Chondrocyte (in vitro differentiated cells): ENCODE results near the gene MRPL9. TPM values are rescaled to one million over a fixed set of nuclear protein-coding genes. Genes with fewer than 3 reads are reported as not detected.

Source experiments
- DNase-seq: peaks from one replicate; pipeline ENCODE4 v3.0.0; 2021; ENCODE audit warnings: mixed read lengths, low spot score
- H3K27ac Mint-ChIP-seq: one replicate; pipeline ENCODE4 v1.8.0; 2021; ENCODE audit warnings: mild to moderate bottlenecking, moderate library complexity, mixed read lengths; ENCODE audit not compliant: unreplicated experiment
- H3K27me3 Mint-ChIP-seq: 2 replicates; pipeline ENCODE4 v1.8.0; 2021; ENCODE audit warnings: low read depth, mixed read lengths
- H3K36me3 Mint-ChIP-seq: 2 replicates; pipeline ENCODE4 v1.8.0; 2021; ENCODE audit warnings: low read depth, mixed read lengths
- H3K4me1 Mint-ChIP-seq: 2 replicates; pipeline ENCODE4 v1.8.0; 2021; ENCODE audit warnings: low read depth, mild to moderate bottlenecking, mixed read lengths
- H3K4me3 Mint-ChIP-seq: one replicate; pipeline ENCODE4 v1.8.0; 2021; ENCODE audit warnings: mild to moderate bottlenecking, moderate library complexity, mixed read lengths; ENCODE audit not compliant: unreplicated experiment
- H3K9me3 Mint-ChIP-seq: 2 replicates; pipeline ENCODE4 v1.8.0; 2021; ENCODE audit warnings: low read depth, mixed read lengths
- total RNA-seq: library from RNA; stranded (reverse); gene quantifications from 3 replicates; pipeline ENCODE4 v1.2.1, GENCODE V29; 2021
- TF ChIP-seq, protein P1 (sequence below): fragments of 200-600 bp; sonication (generic); IDR thresholded peaks from 2 replicates; pipeline ENCODE4 v1.5.0; 2021; ENCODE audit warnings: antibody characterized with exemption, mild to moderate bottlenecking, moderate library complexity

Gene MRPL9
- total RNA-seq, 1 donor from 2014 or later: 58.2 TPM

DNA sequence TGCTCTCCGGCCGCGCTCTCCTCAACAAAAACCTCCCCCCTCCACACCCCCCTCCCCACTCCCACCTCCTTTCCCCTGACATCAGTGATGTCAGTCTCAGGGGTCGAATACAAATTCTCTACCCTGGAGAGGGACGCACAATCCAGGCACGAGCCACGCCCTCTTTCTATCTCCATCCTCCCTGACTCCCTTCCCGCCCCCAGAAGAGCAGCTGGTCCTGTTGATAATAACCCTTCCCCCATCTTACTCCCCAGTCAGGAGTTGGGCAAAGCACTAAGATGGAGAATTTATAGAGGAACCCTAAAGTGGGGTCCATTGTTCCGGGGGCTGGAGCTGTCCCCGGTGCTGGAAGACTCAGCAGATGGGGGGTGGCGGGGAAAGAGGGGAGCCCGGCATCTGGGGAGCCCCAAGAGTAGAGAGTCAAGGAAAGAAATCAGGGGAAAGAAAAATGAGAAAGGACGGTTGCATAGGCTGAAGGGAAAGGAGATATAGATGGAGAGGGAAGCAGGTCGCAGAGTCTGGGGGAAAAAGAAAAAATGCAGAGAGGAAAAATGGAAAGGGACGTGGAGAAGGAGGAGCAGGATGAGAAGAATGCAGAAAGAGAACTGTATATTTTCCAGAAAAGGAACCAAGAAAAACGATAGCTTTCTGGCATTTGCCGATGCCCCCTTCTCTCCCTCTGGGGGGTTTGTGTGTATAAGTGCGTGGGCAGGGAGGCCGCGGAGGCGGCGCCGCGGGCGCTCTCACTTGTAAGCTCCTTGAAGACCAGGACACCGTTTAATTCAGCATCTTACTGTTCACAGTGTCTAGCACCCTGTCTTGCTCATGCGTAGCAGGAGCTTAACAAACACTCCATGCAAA is 46.3 kb downstream of the MRPL9 start, which contains the start of gene CELF3:
TSS of gene CELF3 (minus strand) at position 33 of the 861 bp plus-strand sequence. CDS start 783 bp downstream, outside the sequence.
- peaks cover 30% of the 10 kb centered on the region for H3K27me3 Mint-ChIP-seq
- no peak within 1 kb of the TSS for H3K27ac Mint-ChIP-seq
- peak within 1 kb of the TSS; percentile 67 for H3K4me3 Mint-ChIP-seq
- no peak for DNase-seq
- TF ChIP-seq, protein P1, sequence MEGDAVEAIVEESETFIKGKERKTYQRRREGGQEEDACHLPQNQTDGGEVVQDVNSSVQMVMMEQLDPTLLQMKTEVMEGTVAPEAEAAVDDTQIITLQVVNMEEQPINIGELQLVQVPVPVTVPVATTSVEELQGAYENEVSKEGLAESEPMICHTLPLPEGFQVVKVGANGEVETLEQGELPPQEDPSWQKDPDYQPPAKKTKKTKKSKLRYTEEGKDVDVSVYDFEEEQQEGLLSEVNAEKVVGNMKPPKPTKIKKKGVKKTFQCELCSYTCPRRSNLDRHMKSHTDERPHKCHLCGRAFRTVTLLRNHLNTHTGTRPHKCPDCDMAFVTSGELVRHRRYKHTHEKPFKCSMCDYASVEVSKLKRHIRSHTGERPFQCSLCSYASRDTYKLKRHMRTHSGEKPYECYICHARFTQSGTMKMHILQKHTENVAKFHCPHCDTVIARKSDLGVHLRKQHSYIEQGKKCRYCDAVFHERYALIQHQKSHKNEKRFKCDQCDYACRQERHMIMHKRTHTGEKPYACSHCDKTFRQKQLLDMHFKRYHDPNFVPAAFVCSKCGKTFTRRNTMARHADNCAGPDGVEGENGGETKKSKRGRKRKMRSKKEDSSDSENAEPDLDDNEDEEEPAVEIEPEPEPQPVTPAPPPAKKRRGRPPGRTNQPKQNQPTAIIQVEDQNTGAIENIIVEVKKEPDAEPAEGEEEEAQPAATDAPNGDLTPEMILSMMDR: no peak
- H3K36me3 Mint-ChIP-seq: peaks cover 4% of the 10 kb centered on the region
- peaks cover 37% of the 10 kb centered on the region for H3K4me1 Mint-ChIP-seq
- no peaks in the 10 kb centered on the region for H3K9me3 Mint-ChIP-seq

DNA sequence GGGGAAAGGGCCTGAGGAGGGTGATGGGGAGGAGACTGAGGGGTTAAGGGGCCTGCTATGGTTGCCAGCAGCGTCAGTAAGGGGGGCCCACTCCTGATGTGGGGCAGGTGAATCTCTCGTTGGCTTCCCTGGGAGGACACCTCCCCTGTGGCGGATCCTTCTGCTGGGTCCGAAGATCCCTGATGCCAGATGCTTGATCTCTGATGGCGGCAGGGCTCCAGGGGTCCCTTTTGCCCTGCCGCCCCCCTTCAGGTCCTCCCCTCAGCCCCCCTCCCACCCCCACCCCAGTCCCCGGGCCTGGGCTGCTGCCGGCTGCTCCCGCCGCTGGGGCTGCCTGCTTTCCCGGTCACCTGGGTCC is 46.9 kb downstream of the MRPL9 start:
- Mint-ChIP-seq H3K4me3 (peak overlapping the region; percentile 67), H3K36me3 (peaks cover 4% of the 10 kb centered on the region), H3K4me1 (peaks cover 31% of the 10 kb centered on the region), H3K27ac (no peak overlapping the region), H3K27me3 (peaks cover 29% of the 10 kb centered on the region), H3K9me3 (no peaks in the 10 kb centered on the region)
- no peak for DNase-seq
- TF ChIP-seq, protein P1: no peak

DNA sequence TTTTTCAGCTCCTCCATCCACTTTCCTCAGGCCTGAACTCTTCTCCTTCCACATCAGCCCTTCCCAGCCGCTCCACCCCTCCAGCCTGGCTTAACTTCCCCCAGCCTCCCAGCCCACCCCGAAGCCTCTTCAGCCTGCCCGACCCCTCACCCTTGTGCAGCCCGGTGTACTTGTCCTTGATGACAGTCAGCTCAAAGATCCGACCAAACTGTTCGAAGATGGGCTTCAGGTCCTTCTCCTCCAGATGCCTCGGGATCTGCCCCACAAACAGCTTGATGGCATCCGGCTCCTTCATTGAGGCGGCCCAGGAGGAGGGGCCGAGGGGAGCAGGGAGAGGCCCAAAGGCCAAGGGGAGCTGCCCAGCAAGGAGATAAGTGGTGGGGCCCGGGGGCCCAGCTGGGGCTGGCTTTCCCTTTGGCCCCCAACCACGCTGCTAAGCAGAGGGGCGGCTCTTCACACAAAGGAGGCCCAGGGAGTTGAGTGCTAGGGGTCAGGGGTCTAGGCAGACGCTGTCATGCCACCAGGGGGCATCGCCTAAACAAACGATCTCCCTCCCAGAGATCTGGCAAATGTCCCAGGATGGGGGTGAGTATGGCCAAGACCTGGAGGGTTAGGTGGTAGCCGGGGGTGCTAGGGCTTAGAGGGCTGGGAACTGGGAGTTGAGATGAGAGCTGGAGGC is 47.4 kb downstream of the MRPL9 start:
- peak overlapping the region; percentile 44 for H3K4me3 Mint-ChIP-seq
- H3K4me1 Mint-ChIP-seq: peaks cover 28% of the 10 kb centered on the region
- TF ChIP-seq, protein P1: peak; percentile 10
- H3K27me3 Mint-ChIP-seq: peaks cover 29% of the 10 kb centered on the region
- DNase-seq: no peak
- no peak overlapping the region for H3K27ac Mint-ChIP-seq
- H3K36me3 Mint-ChIP-seq: peaks cover 4% of the 10 kb centered on the region
- no peaks in the 10 kb centered on the region for H3K9me3 Mint-ChIP-seq

DNA sequence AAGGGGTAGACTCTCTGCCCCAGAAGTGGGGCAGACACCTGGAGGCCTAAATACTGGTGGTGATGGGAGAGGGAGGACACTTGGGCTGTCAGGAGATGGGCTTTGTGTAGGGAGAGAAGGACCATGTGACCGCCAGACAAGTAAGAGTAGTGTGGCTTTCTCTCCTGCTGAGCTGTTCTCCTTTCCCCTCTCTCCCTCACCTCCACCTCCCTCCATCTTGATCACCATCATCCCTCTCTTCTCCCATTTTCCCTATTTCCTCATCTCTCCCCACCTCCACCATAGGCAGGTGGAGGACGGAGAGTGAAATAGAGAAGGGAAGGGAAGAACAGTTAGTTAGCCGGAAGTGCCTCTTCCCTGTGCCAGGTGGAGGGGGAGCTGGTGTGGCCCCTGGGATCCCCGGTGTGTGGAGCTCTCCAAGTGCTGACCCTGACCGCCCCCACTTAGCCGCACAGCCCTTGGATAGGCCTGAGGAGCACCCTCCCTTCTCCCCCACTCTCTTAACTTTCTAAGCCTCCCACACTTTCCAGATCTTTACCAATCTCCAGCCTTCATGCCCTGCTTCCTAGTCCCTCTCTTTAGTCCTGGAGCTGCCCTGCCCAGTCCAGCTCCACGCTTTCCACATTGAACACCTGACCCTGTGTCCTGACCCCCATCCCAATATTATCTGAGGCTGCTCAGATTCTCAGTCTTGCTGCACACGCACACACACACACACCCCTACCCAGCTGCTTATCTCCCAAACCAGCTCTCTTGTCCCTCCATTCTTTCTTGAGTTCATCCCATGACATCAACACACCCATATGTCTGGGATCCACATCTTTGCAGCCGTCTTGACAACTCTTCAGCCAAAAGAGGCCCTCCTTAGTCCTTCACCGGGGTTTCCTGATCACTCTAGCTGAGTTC is 48.2 kb downstream of the MRPL9 start:
- peaks cover 4% of the 10 kb centered on the region for H3K36me3 Mint-ChIP-seq
- peak overlapping the region; percentile 44 for H3K4me3 Mint-ChIP-seq
- no peak overlapping the region for H3K27ac Mint-ChIP-seq
- TF ChIP-seq, protein P1: no peak
- H3K27me3 Mint-ChIP-seq: peaks cover 29% of the 10 kb centered on the region
- no peaks in the 10 kb centered on the region for H3K9me3 Mint-ChIP-seq
- H3K4me1 Mint-ChIP-seq: peaks cover 20% of the 10 kb centered on the region
- no peak for DNase-seq
